ENCODE data around the gene CLECL1.

CLECL1 gene

GRCh38 chr12:9724023-9724422, 8.9 kb downstream of the CLECL1 start:
- Histone ChIP-seq H3K18ac (ENCODE audit: low read depth in 1 of 2, low read length in 2 of 2) (no peak overlapping the region), H3K9ac (ENCODE audit: low read length) (no peak overlapping the region), H2BK5ac (ENCODE audit: low read depth, low read length, poor library complexity, severe bottlenecking) (no peak overlapping the region), H2BK15ac (ENCODE audit: low read depth, poor library complexity, severe bottlenecking) (no peak overlapping the region), H3K27me3 (ENCODE audit: control insufficient read depth in 1 of 2, insufficient read depth in 1 of 2, low read length in 2 of 2) (no peaks in the 10 kb centered on the region), H3K23ac (ENCODE audit: low read length in 2 of 2) (no peak overlapping the region), H3K36me3 (ENCODE audit: control insufficient read depth in 1 of 2, insufficient read depth in 2 of 2, low read depth in 1 of 2, low read length in 2 of 2) (no peaks in the 10 kb centered on the region), H4K8ac (ENCODE audit: low read length) (no peak overlapping the region), H3K9me3 (ENCODE audit: control insufficient read depth, low read length) (no peaks in the 10 kb centered on the region), H3K27ac (ENCODE audit: low read length, poor library complexity, severe bottlenecking) (no peak overlapping the region), H3K4me1 (ENCODE audit: control insufficient read depth, insufficient read depth, low read depth, low read length) (no peaks in the 10 kb centered on the region), H3K4ac (ENCODE audit: low read depth in 1 of 2, low read length in 2 of 2) (no peak overlapping the region), H3K4me2 (ENCODE audit: low read length, poor library complexity, severe bottlenecking) (no peak overlapping the region), H2BK12ac (ENCODE audit: low read length in 2 of 2) (no peak overlapping the region), H4K91ac (ENCODE audit: low read length) (no peak overlapping the region), H3K14ac (ENCODE audit: low read length in 2 of 2) (no peak overlapping the region), H2AFZ (ENCODE audit: low read depth, low read length) (no peak overlapping the region), H2BK120ac (ENCODE audit: low read depth, low read length) (no peak overlapping the region), H3K79me1 (replicated peaks; ENCODE audit: low read length, poor library complexity, severe bottlenecking) (no peaks in the 10 kb centered on the region), H3K4me3 (ENCODE audit: insufficient read depth in 1 of 2, low read depth in 1 of 2, low read length in 2 of 2) (no peak overlapping the region), H2AK5ac (ENCODE audit: low read length, severe bottlenecking) (no peak overlapping the region)
- WGBS, result 100% methylated on average over 1 of the region's 1 CpG
- DNase-seq, result no peak

DNA sequence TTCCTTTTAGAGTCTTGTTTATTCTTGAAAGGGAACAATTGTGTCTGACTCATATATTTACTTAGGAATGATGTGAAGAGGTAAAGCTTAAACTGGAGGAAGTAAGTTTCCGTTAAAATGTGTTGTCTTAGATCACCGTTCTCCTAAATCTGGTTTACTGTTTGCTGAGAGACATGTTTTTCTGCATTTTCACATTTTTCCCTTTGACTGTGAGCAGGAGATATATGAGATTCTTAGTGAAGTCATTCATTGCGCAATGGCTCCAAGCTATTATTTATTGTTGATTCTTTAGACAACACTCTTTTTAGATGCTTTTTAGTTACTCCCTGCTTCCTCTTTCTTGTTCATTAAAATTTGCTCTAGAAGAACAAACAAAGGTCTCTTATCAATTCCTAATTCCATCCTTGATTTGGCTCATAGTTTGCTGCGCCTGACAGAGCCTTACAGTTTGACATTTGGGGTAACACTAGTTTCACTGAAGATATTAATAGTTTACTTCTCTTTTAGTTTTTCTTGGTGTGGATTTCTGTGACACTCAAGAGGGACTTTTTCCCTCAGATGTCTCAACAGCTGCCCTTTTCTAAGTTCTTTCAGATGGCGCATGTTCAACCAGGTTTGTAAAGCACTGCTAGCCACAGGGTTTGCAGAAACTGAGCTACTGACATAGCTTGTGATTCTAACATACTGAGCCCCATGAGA, 11.4 kb downstream of the CLECL1 start:
- Histone ChIP-seq H3K79me1 (replicated peaks; ENCODE audit: low read length, poor library complexity, severe bottlenecking) (no peaks in the 10 kb centered on the region), H3K4me3 (ENCODE audit: insufficient read depth in 1 of 2, low read depth in 1 of 2, low read length in 2 of 2) (no peak overlapping the region), H3K36me3 (ENCODE audit: control insufficient read depth in 1 of 2, insufficient read depth in 2 of 2, low read depth in 1 of 2, low read length in 2 of 2) (no peaks in the 10 kb centered on the region), H2BK15ac (ENCODE audit: low read depth, poor library complexity, severe bottlenecking) (no peak overlapping the region), H2BK5ac (ENCODE audit: low read depth, low read length, poor library complexity, severe bottlenecking) (no peak overlapping the region), H2AK5ac (ENCODE audit: low read length, severe bottlenecking) (no peak overlapping the region), H4K91ac (ENCODE audit: low read length) (no peak overlapping the region), H3K4me1 (ENCODE audit: control insufficient read depth, insufficient read depth, low read depth, low read length) (no peaks in the 10 kb centered on the region), H2AFZ (ENCODE audit: low read depth, low read length) (no peak overlapping the region), H3K14ac (ENCODE audit: low read length in 2 of 2) (no peak overlapping the region), H3K27ac (ENCODE audit: low read length, poor library complexity, severe bottlenecking) (no peak overlapping the region), H3K27me3 (ENCODE audit: control insufficient read depth in 1 of 2, insufficient read depth in 1 of 2, low read length in 2 of 2) (no peaks in the 10 kb centered on the region), H3K4me2 (ENCODE audit: low read length, poor library complexity, severe bottlenecking) (no peak overlapping the region), H3K9ac (ENCODE audit: low read length) (no peak overlapping the region), H2BK120ac (ENCODE audit: low read depth, low read length) (no peak overlapping the region), H4K8ac (ENCODE audit: low read length) (no peak overlapping the region), H2BK12ac (ENCODE audit: low read length in 2 of 2) (no peak overlapping the region), H3K18ac (ENCODE audit: low read depth in 1 of 2, low read length in 2 of 2) (no peak overlapping the region), H3K23ac (ENCODE audit: low read length in 2 of 2) (no peak overlapping the region), H3K9me3 (ENCODE audit: control insufficient read depth, low read length) (no peaks in the 10 kb centered on the region), H3K4ac (ENCODE audit: low read depth in 1 of 2, low read length in 2 of 2) (no peak overlapping the region)
- 28% methylated on average over 4 of the region's 5 CpGs for WGBS
- DNase-seq, result peak; percentile 65

DNA sequence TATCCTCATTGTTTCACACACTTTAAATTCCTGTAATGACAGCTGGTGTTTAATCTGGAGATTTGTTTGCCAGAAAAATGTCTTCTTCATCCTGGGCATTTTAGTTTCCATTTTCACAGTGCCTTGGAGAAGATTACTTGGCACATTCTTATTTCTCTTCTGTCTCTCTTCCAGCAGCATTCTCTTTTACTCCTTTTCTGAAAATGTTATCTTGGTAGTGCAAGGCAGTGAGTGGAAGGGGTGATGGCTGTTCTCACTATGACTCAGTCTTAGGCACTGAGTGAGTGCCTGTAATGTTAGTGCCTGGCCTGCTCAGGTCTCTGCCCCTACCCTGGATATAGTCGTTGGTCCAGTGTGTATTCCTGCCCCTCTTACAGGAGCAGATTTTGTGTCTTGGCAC, 13.1 kb downstream of the CLECL1 start:
- Histone ChIP-seq H3K4me3 (ENCODE audit: insufficient read depth in 1 of 2, low read depth in 1 of 2, low read length in 2 of 2) (no peak overlapping the region), H3K9ac (ENCODE audit: low read length) (no peak overlapping the region), H4K91ac (ENCODE audit: low read length) (peak overlapping the region; percentile 52), H3K18ac (ENCODE audit: low read depth in 1 of 2, low read length in 2 of 2) (peak overlapping the region in 1 of 2 experiments; percentile 16), H3K4me2 (ENCODE audit: low read length, poor library complexity, severe bottlenecking) (no peak overlapping the region), H3K14ac (ENCODE audit: low read length in 2 of 2) (no peak overlapping the region), H2BK12ac (ENCODE audit: low read length in 2 of 2) (peak overlapping the region in 1 of 2 experiments; percentile 45), H3K9me3 (ENCODE audit: control insufficient read depth, low read length) (no peaks in the 10 kb centered on the region), H3K4me1 (ENCODE audit: control insufficient read depth, insufficient read depth, low read depth, low read length) (no peaks in the 10 kb centered on the region), H2AK5ac (ENCODE audit: low read length, severe bottlenecking) (no peak overlapping the region), H2BK120ac (ENCODE audit: low read depth, low read length) (no peak overlapping the region), H3K79me1 (replicated peaks; ENCODE audit: low read length, poor library complexity, severe bottlenecking) (no peaks in the 10 kb centered on the region), H2BK5ac (ENCODE audit: low read depth, low read length, poor library complexity, severe bottlenecking) (no peak overlapping the region), H3K23ac (ENCODE audit: low read length in 2 of 2) (no peak overlapping the region), H4K8ac (ENCODE audit: low read length) (peak overlapping the region; percentile 55), H3K27ac (ENCODE audit: low read length, poor library complexity, severe bottlenecking) (no peak overlapping the region), H3K4ac (ENCODE audit: low read depth in 1 of 2, low read length in 2 of 2) (no peak overlapping the region), H3K36me3 (ENCODE audit: control insufficient read depth in 1 of 2, insufficient read depth in 2 of 2, low read depth in 1 of 2, low read length in 2 of 2) (no peaks in the 10 kb centered on the region), H2BK15ac (ENCODE audit: low read depth, poor library complexity, severe bottlenecking) (no peak overlapping the region), H3K27me3 (ENCODE audit: control insufficient read depth in 1 of 2, insufficient read depth in 1 of 2, low read length in 2 of 2) (no peaks in the 10 kb centered on the region), H2AFZ (ENCODE audit: low read depth, low read length) (no peak overlapping the region)
- 83% methylated on average over 1 of the region's 1 CpG for WGBS
- peak; percentile 14 for DNase-seq

DNA sequence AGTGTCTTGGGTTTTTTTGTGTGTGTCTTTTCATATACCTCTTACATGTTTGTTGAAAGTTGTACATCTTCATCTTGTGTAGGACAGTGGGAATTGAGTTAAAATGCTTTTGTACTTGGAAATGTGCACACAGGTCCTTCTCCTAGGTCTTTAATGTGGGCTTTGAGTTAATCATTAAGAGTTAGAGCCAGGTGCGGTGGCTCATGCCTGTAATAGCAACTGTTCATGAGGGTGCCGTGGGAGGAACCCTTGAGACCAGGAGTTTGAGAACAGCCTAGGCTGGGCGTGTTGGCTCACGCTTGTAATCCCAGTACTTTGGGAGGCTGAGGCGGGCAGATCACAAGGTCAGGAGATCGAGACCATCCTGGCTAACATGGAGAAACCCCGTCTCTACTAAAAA, 13.9 kb downstream of the CLECL1 start:
- H2BK120ac ChIP-seq (ENCODE audit: low read depth, low read length), result no peak overlapping the region
- H3K4me2 ChIP-seq (ENCODE audit: low read length, poor library complexity, severe bottlenecking), result no peak overlapping the region
- H3K4ac ChIP-seq (ENCODE audit: low read depth in 1 of 2, low read length in 2 of 2), result no peak overlapping the region
- no peaks in the 10 kb centered on the region for H3K9me3 ChIP-seq (ENCODE audit: control insufficient read depth, low read length)
- H4K91ac ChIP-seq (ENCODE audit: low read length), result no peak overlapping the region
- H3K4me3 ChIP-seq (ENCODE audit: insufficient read depth in 1 of 2, low read depth in 1 of 2, low read length in 2 of 2), result no peak overlapping the region
- H4K8ac ChIP-seq (ENCODE audit: low read length), result no peak overlapping the region
- no peak overlapping the region for H2BK12ac ChIP-seq (ENCODE audit: low read length in 2 of 2)
- H2AFZ ChIP-seq (ENCODE audit: low read depth, low read length), result no peak overlapping the region
- H3K23ac ChIP-seq (ENCODE audit: low read length in 2 of 2), result no peak overlapping the region
- H3K14ac ChIP-seq (ENCODE audit: low read length in 2 of 2), result no peak overlapping the region
- H3K4me1 ChIP-seq (ENCODE audit: control insufficient read depth, insufficient read depth, low read depth, low read length), result no peaks in the 10 kb centered on the region
- H3K79me1 ChIP-seq (replicated peaks; ENCODE audit: low read length, poor library complexity, severe bottlenecking), result no peaks in the 10 kb centered on the region
- H3K27me3 ChIP-seq (ENCODE audit: control insufficient read depth in 1 of 2, insufficient read depth in 1 of 2, low read length in 2 of 2), result no peaks in the 10 kb centered on the region
- H2BK5ac ChIP-seq (ENCODE audit: low read depth, low read length, poor library complexity, severe bottlenecking), result no peak overlapping the region
- no peak overlapping the region for H3K9ac ChIP-seq (ENCODE audit: low read length)
- H3K27ac ChIP-seq (ENCODE audit: low read length, poor library complexity, severe bottlenecking), result no peak overlapping the region
- H2AK5ac ChIP-seq (ENCODE audit: low read length, severe bottlenecking), result no peak overlapping the region
- WGBS, result 97% methylated on average over 7 of the region's 7 CpGs
- no peak overlapping the region for H2BK15ac ChIP-seq (ENCODE audit: low read depth, poor library complexity, severe bottlenecking)
- H3K18ac ChIP-seq (ENCODE audit: low read depth in 1 of 2, low read length in 2 of 2), result no peak overlapping the region
- no peak for DNase-seq
- no peaks in the 10 kb centered on the region for H3K36me3 ChIP-seq (ENCODE audit: control insufficient read depth in 1 of 2, insufficient read depth in 2 of 2, low read depth in 1 of 2, low read length in 2 of 2)

Measured in mesenchymal stem cell (in vitro differentiated cells and primary cell).